GM04504 (cell line): ENCODE measurements around the gene FUT9.

Experiments used
- DNase-seq: peaks from one replicate; pipeline ENCODE4 v3.0.0-alpha.2; 2012; ENCODE audit warnings: low read depth

The FUT9 gene

DNA sequence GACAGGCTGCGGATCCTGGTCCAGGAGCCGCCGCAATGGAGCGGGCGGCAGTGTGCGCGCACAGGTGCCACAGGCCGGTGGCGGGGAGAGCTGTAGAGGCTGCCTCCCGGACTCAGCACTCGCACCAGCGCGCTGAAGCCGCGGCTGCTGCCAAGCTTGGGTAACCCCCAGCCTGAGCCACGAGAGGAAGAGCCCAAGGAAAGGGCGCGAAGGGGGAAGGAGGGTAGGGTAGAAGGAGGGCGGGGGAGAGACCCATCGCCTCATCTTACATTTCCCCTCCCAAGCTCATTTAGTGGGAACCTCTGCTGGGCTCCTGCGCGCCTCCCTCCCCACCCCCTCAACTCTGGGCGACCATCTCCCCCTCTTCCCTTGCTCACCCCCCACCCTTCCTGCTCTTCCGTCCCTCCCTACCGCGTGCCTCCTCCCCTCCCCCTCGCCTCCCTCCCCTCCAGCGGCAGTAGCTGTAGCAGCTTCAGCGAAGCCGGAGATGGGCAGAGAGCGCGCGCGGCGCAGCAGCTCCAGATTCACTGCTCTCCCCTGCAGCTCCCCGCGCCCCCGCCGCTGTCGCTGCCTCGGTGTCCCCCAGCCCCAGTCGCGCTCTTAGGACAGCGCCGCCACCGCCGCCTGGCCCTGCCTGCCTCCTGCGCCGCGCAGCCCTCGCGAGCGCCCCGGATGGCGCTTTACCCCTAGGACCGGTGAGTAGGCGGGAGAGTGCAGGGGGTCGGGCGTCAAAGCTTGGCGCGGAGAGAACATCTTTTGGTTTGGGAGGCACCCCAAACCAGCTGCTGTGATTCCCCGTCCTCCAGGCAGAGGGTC lies at the start of gene FUT9:
TSS of gene FUT9 (plus strand) at position 457 of the 816 bp plus-strand sequence. CDS start 187,182 bp downstream, outside the sequence.
- no peak for DNase-seq

DNA sequence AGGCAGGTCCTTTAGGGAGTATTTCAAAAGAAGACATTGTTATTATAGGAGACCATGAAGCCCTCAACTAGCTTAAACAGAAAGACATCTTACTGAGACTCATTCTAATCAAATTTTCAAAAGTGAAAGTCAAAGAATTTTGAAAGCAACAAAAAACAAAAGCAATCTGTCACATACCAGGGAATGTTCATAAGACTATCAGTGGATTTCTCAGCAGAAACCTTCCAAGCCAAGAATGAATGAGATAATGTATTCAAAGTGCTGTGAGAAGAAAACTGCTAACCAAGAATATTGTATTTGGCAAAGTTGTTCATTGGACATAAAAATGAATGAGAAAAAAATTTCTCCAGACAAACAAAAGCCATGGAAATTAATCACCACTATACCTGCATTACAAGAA lies 48.2 kb upstream of the FUT9 start:
- no peak for DNase-seq

DNA sequence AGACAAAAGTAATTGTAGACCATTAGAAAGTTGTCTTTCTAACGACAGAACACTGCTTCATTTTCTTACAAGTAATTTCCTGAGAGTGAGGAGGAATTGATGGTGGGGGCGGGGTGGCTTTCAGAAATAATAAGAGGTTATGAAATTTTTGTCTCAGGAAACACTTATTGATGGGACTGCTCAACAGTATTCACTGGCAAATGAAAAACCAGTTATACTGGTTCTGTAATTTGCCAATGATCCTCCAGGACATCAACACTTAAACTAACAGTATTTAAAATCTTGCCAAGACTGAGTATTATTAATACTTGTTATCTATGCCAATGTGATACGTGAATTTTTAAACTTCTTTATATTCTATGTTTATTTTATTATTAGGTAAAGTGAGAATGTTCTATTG lies 41.8 kb upstream of the FUT9 start:
- no peak for DNase-seq

DNA sequence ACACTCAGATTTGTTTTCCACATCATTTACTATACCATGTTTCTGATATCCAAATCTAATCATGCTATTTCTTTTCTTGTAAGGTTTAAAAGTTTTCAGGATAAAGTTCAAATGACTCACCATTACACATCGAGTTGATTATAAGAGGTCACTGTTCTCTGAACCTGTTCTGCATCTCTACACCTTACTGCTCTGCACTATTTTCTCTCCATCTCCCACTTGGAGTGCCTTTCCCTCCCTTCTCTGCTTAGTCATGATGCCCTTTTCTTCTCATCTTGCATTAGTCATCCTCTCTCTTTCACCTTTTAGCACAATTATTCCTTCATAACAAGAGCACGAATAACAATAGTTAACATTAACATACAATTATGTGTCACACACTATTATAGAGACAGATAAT lies 37.5 kb upstream of the FUT9 start:
- DNase-seq: no peak

DNA sequence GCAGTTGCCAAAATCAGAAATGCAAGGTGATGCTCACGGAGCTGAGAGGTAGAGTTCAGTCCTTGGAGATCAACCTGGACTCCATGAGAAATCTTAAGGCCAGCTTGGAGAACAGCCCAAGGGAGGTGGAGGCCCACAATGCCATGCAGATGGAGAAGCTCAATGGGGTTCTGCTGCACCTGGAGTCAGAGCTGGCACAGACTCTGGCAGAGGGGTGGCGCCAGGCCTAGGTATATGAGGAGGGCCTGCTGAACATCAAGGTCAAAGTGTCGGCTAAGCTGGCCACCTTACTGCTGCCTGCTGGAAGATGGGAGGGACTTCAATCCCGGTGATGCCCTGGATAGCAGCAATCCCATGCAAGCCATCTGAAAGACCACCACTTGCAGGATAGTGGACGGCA lies 23.9 kb upstream of the FUT9 start:
- DNase-seq: no peak

DNA sequence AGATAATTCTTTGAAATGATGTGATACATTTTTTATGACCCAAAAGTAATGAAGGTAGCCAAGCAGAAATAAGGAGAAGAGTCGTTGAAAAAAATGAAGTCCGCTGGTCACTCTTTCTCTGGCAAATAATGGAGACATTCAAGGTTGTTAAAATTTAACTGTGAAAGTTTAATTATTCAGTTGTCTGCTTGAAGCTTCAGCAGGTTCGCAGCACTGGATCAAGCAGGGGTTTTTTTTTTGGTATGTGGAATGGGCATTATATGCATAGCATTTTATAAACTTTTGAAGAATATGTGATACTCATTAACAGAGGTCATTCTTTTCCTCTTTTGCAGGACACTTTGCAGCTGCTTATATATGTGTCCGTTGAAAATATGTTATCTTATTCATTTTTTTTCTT lies 21.6 kb upstream of the FUT9 start:
- DNase-seq: no peak

DNA sequence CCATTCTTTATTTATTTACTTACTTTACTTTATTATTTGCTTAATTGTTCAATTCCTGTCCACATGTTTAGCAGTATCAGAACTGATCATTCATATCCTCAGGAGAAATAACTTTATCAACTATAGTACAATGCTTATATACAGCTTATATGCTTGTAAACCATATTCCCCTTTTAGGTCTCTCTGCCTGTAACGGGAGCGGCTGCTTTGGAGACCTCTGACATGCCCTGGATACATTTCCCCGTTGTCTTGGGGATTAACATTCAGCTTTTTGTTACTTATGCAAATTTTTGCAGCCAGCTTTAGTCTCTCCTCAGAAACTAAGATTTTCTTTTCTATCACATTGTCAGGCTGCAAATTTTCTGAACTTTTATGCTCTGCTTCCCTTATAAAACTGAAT lies 17.6 kb upstream of the FUT9 start:
- DNase-seq: no peak

DNA sequence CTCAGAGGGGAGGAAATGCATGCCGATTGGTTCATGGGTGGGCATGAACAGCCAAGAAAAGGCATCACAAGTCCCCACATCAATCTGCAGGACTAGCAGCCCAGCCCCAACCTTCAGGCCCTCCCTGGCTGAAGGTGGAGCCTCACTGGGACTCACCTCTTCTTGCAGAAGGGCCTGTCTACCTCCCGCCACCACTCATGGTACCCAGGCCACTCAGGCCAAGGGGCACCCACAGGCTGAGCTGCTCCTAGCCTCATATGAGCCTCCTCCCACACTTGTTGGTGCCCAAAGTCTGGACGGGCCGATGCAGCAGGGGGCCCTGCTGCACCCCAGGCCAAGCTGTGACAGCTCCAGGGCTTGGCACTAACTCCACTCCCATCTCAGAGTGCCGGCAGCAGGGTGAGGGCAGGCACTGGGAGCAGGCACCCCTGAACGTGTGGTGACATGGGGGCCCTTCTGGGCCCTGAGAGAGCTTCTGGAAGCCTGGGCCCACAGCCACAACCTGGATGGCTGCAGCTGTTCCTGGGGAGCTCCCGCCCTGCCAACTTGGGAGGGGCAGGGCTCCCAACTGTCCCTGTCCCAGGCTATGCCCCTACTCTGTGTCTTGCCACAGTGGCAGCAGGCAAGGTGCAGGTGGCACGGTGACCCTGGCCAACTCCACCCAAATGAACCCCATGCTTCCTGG lies 13.7 kb upstream of the FUT9 start:
- no peak for DNase-seq

DNA sequence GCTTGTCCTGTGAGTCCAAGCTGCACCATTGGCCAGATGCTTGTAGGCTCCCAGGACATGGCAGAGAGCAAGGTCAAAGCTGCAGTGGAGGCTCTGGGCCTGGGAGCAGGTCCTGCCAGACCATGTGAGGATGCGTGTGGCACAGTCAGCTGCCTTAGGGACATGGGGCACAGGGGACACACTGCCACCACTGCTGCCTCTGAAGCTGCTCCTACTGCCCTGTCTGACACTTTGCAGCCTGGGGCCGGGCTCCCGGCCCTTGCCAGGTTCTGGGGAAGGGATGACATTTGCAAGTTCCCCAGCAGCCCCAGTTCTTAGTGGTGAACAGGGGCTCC lies 13.2 kb upstream of the FUT9 start:
- DNase-seq: no peak

DNA sequence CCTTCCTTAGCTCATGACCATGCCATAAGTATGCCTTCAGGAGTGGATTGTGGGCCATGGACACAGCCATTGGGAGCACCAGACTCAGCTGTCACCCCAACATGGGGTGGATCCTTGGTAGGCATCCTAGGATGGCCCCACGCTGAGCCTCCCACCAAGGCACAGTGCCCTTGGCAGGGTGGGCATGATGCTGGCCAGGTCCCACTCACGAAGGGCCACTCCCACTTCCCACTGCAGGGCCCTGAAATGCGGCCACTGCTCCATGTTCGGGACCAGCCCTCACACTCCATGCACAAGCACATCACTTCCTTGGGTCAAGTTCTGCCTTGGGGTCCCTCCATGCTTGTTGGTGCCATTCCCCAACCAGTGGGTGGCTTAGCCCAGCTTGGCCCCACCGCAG lies 12.9 kb upstream of the FUT9 start:
- DNase-seq: no peak

DNA sequence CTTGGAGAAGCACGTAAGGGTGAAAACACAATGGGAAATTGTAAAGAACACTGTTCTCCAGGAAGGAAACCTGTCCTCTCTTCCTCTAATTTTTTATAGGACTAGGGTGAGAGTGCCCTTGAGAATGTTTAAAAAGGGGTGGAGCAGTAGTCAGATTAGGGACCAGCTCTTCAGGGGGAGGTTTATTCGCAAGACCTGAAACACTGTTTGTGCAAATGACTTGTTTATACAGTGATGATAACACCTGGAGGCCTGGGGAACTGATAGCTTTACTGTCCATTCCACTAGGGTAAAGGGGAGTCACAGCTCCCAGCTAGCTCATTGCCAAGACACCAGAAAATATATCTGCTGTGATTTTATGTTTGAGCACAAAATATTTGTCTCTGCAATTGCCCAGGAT lies 8.1 kb upstream of the FUT9 start:
- no peak for DNase-seq

DNA sequence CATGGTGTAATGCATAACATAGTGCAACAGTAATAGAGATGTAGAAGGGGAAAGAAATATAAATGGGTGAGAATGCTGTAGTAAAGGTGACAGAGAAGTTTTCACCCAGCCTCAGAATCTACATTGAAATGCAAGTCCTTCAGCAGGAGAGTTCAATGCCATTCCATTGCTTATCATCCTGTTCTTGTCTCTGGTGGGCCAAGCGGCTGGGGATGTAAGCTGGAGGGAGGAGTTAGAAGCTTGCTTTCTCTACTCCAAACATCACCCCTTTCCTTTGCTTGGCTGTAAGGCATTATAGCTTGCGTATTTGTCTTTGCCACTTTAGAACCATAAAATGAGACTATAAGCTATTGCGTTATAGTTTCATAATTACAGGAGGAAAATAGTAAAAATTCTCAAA lies 2.2 kb upstream of the FUT9 start:
- DNase-seq: no peak

DNA sequence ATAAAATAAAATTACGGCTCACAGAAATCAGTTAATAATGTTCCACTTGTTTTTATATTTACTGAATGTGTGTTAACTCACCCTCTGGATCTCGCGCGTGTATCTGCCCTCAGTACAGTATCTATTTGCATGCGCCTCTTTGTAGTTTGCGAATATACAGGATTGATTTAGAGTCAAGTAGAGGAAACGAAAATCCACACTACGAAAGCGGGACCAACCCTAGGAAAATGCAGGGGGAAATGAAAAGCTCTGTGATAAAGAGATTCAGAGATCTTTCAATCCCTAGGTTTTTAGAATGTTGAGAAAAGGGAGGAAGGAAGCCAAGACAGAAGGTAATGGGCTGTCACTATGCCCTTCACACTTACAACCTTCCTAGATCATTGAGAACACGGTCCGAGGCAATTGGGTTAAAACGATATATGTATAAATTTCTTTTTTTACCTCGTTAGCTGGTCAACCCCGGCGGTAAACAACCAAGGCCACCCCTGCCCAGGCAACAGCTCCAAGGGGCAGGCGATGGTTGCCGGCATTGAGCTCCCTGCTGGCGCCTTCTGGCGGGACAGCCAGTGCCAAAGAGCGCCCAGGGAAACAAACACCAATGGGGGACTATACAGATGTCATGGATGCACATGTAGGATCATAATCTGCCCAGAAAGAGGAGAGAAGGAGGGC lies 792 bp upstream of the FUT9 start:
- DNase-seq: no peak

DNA sequence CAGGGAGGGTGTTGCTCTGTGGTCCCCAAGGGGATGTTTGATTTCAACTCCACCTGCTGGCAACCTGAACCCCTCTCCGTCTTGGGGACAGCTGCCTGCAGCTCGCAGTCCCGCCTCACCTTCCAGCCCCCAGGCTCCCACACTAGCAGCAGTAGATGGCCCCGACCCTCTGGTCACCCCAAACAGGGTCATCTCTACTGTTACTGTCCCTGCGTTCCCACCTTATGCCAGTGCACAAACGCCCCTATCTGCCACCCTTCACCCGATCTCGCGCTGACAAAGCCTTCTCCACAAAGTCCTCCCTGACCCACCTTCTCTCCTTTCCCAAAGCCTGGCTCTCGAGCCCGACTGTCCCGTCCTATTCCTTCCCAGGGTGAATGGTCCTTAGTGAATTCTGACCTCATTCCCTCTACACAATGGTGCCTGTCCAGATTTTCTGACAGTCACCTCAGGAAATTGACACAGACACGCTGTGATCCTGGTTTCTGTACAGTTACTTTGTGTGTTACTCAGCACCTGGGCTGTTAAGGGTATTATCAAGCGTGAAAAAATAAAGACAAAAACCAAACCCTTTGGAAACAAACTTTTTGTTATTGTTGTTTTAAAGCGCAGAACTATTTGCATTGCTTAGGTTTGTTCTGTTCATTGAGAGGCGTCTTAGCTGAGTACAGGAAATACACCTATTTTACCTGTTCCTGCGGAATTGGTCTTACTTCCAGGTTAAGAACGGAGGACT lies 728 bp downstream of the FUT9 start:
- DNase-seq: no peak

DNA sequence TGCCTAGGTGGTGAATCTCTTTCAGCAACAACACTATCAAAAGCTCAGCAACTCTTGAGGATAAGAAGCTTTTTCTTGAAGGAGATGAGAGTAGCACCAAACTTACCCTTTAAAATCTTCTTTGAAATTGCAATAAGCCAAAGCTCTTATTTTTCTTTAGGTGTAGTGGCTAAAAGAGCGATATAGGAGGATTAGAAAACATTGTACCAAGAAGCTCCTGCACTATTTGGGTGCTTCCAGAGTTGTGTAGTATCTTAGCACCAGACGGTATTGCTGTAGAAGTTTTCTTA lies 1.2 kb downstream of the FUT9 start:
- no peak for DNase-seq

DNA sequence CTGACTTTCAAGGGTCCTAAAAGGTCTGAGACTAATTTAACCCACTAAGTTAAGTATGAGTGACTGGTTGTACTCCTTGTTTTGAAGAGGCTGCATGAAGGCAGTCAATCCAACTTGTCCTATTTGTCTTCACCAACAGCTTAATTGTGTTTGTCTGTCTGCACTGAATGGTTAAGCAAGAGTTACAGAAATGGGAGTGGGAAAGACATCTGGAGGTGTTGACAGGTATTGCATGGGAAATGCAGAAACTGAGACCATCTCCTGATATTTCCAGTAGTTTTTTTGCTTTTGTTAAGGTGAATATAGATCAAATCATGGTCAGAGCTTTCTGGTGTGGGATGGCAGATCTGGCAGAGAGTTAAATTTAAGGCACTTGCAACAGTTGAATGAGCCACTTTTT lies 6.5 kb downstream of the FUT9 start:
- DNase-seq: no peak

DNA sequence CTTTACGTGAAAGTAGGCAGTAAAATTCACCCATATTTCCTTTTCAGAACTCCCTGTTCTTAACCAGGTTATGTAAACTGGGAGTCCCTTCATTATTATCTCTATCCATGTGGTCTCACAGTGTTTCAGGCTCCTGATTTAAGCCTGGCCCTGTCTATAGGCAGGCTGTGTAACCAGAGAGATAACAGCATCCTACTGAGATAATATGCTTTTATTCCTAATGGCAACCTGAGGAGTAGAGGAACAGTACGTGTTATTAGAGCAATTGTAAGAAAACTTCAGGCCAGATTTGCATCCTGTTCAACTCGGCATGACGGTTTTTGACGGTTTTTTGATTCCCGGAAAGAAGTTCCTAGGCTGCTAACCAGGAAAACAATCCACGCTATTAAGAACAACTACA lies 16.9 kb downstream of the FUT9 start:
- no peak for DNase-seq

DNA sequence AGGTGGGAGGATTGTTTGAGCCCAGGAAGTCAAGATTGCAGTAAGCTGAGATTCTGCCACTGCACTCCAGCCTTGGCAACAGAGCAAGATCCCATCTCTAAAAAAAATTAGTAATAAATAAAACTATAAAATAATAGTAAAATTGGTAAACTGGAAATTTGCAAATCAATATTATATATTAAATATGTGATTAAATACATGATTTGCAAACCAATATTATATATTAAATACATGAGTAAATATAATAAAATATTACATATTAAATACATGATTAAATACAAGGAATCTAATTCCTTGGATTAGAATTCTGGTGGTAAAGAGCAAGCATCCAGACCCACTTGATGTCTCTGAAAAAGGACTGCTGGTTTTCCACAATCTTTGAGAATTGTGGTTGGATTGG lies 35.8 kb downstream of the FUT9 start:
- no peak for DNase-seq

DNA sequence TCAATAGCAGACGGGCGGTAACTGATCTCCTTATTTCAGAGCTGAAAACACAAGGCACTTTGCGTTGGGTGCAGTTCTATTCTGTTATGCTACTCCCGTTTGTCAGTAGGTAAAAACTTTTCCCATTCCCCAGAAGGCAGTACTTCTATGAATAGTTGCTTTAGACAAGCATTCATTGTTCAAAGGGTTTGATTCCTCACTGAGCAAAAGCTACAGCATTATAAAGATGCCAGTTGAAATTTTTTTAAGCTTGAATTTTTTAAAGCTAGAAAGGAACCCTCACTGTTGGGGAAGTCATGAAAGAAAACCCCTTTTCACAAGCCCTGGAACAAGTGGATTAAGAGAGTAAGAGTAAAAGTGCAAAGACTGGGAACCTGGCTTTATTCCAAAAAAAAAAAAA lies 42.3 kb downstream of the FUT9 start:
- no peak for DNase-seq

DNA sequence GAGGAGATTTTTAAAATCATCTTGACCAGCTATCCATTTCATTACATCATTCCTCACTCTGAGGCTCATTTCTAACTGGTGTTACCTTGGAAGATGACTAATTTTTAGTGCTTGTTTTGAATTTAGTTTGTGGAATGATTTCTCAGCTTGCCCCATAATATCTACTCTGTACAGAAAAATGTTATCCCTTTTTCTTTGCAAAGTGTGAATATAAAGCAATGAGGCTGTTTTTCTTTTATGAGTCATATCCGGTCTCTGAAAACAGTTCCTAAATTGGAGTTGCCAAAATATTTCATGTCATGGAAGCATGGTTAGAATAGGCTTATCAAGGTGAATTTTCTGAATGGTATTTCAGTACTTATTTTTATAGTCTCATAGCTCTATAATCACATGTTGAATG lies 43.8 kb downstream of the FUT9 start:
- no peak for DNase-seq

DNA sequence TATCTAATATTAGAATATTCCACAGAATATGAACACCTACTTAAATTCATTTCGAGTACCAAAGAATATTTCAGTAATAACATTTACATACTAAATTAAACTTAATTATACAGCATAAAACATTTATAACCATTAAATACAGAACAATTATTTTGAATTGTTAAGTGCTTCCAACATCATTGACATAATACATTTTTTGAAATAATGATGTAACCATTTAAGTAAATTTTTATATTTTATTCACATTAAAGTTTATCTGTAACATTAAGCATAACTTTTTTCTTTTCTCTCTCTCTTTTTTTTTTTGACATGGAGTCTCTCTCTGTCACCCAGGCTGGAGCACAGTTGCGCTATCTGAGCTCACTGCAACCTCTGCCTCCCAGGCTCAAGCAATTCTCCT lies 44.5 kb downstream of the FUT9 start:
- no peak for DNase-seq

DNA sequence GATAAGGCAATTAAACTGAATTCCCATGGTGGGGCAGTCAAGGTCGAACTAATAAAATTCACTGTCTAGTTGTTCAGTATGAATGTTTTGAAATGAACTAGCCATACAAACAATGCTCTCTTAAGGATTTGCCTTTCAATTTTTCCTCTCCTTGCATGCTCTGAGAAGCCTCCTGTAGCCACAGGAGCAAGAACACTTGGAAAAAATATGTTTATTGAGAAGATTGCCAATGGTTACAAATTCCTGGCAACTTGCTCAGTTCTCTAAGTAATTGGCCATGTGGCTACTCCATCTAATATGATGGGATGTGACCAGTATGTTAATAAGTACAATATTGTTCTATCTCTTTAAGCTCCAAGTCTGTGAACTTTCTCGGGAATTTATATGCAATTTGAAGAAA lies 49.4 kb downstream of the FUT9 start:
- no peak for DNase-seq

DNA sequence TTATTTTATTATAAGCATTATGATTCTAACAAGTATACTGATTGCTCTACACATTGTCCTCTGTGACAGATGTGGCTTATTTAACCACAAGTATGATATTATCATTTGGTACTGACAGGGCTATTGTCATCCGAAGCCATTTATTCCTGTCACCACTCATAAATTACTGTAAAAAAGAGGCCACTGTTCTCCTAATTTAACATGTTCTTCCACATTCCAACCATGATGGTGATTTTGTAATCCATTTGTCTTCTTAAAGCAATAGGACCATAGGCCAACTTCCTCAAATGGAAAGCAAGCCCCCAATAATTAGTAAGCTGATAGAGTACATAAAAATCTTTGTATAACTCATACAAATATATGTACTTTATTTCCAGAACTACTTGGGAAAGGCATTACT lies 50.6 kb downstream of the FUT9 start:
- DNase-seq: no peak
